ENCODE results near the gene CATSPER4.

- TF ChIP-seq, protein P1, sequence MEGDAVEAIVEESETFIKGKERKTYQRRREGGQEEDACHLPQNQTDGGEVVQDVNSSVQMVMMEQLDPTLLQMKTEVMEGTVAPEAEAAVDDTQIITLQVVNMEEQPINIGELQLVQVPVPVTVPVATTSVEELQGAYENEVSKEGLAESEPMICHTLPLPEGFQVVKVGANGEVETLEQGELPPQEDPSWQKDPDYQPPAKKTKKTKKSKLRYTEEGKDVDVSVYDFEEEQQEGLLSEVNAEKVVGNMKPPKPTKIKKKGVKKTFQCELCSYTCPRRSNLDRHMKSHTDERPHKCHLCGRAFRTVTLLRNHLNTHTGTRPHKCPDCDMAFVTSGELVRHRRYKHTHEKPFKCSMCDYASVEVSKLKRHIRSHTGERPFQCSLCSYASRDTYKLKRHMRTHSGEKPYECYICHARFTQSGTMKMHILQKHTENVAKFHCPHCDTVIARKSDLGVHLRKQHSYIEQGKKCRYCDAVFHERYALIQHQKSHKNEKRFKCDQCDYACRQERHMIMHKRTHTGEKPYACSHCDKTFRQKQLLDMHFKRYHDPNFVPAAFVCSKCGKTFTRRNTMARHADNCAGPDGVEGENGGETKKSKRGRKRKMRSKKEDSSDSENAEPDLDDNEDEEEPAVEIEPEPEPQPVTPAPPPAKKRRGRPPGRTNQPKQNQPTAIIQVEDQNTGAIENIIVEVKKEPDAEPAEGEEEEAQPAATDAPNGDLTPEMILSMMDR (IDR thresholded peaks at IDR 0.05), result no peak
- TF ChIP-seq POLR2A (IDR thresholded peaks at IDR 0.05), result no peak
Observed at GRCh38 chr1:26225033-26225831, 34.8 kb downstream of the CATSPER4 start.

Data from lower leg skin (tissue), 3 donors.